H9 (cell line): ENCODE data around the gene MTA1. TPM values are rescaled to one million over a fixed set of nuclear protein-coding genes. Genes with fewer than 3 reads are reported as not detected.

Experiments used
- DNase-seq: peaks from one replicate; pipeline ENCODE4 v3.0.0-alpha.2; 2017
- H2AFZ ChIP-seq: one replicate; pipeline ENCODE4 v1.6.1; 2013; ENCODE audit warnings: mild to moderate bottlenecking, low read length, control low read depth, moderate library complexity
- H2AK5ac ChIP-seq: 2 replicates; pipeline ENCODE4 v1.6.1; 2013; ENCODE audit warnings: low read length, control low read depth, mixed read lengths; ENCODE audit not compliant: insufficient read length
- H2BK120ac ChIP-seq: one replicate; pipeline ENCODE4 v1.6.1; 2013; ENCODE audit warnings: low read depth, mild to moderate bottlenecking, low read length, control low read depth, inconsistent platforms; ENCODE audit not compliant: poor library complexity, severe bottlenecking
- H2BK12ac ChIP-seq: 2 replicates; pipeline ENCODE4 v1.6.1; 2013; ENCODE audit warnings: low read length, control low read depth, mixed read lengths, low read depth; ENCODE audit not compliant: insufficient read length
- H2BK15ac ChIP-seq: 2 replicates; pipeline ENCODE4 v1.6.1; 2013; ENCODE audit warnings: low read depth, low read length, control low read depth
- H2BK20ac ChIP-seq: one replicate; pipeline ENCODE4 v1.6.1; 2013; ENCODE audit warnings: low read depth, mild to moderate bottlenecking, low read length, control low read depth, inconsistent platforms; ENCODE audit not compliant: poor library complexity, severe bottlenecking
- H2BK5ac ChIP-seq: 2 replicates; pipeline ENCODE4 v1.6.1; 2013; ENCODE audit warnings: low read length, control low read depth, mixed read lengths; ENCODE audit not compliant: insufficient read length
- H3K14ac ChIP-seq: 2 replicates; pipeline ENCODE4 v1.6.1; 2013; ENCODE audit warnings: low read length, control low read depth; ENCODE audit not compliant: insufficient read depth
- H3K18ac ChIP-seq: 2 replicates; pipeline ENCODE4 v1.6.1; 2013; ENCODE audit warnings: low read depth, mild to moderate bottlenecking, mixed read lengths, low read length, control low read depth; ENCODE audit not compliant: insufficient read length
- H3K23ac ChIP-seq: 2 replicates; pipeline ENCODE4 v1.6.1; 2013; ENCODE audit warnings: low read length, control low read depth, mixed read lengths, low read depth; ENCODE audit not compliant: insufficient read length
- H3K23me2 ChIP-seq: 2 replicates; pipeline ENCODE4 v1.6.1; 2013; ENCODE audit warnings: low read depth, mild to moderate bottlenecking, mixed read lengths, low read length, control low read depth; ENCODE audit not compliant: insufficient read length, poor library complexity, severe bottlenecking
- H3K27ac ChIP-seq: 2 replicates; pipeline ENCODE4 v1.5.1; 2013; ENCODE audit warnings: low read length, control low read depth, mixed read lengths, low read depth; ENCODE audit not compliant: insufficient read length
- H3K27me3 ChIP-seq: 2 replicates; pipeline ENCODE4 v1.6.1; 2013; ENCODE audit warnings: low read length, control low read depth, inconsistent platforms; ENCODE audit not compliant: insufficient read depth
- H3K4ac ChIP-seq: 2 replicates; pipeline ENCODE4 v1.6.1; 2013; ENCODE audit warnings: low read depth, mild to moderate bottlenecking, control low read depth, inconsistent platforms, low read length, moderate library complexity
- H3K4me1 ChIP-seq: 2 replicates; pipeline ENCODE4 v1.6.1; 2013; ENCODE audit warnings: low read length, control low read depth, inconsistent platforms; ENCODE audit not compliant: insufficient read depth
- H3K4me2 ChIP-seq: 2 replicates; pipeline ENCODE4 v1.6.1; 2013; ENCODE audit warnings: low read length, control low read depth, mixed read lengths; ENCODE audit not compliant: insufficient read length, insufficient read depth
- H3K56ac ChIP-seq: 2 replicates; pipeline ENCODE4 v1.6.1; 2013; ENCODE audit warnings: low read depth, mild to moderate bottlenecking, mixed read lengths, low read length, control low read depth; ENCODE audit not compliant: insufficient read length
- H3K79me1 ChIP-seq: 2 replicates; pipeline ENCODE4 v1.6.1; 2013; ENCODE audit warnings: low read depth, mild to moderate bottlenecking, moderate library complexity, low read length, control low read depth, inconsistent platforms; ENCODE audit not compliant: insufficient read depth, poor library complexity, severe bottlenecking
- H3K79me2 ChIP-seq: 2 replicates; pipeline ENCODE4 v1.6.1; 2013; ENCODE audit warnings: low read length, control low read depth, inconsistent platforms; ENCODE audit not compliant: insufficient read depth
- H3K9ac ChIP-seq: 2 replicates; pipeline ENCODE4 v1.6.1; 2013; ENCODE audit warnings: low read length, control low read depth, mixed read lengths; ENCODE audit not compliant: insufficient read length; ENCODE audit errors: extremely low read depth
- H3K9me3 ChIP-seq: one replicate; pipeline ENCODE4 v1.6.1; 2013; ENCODE audit warnings: low read depth, low read length, inconsistent platforms; ENCODE audit not compliant: control insufficient read depth
- H3T11ph ChIP-seq: one replicate; pipeline ENCODE4 v1.6.1; 2013; ENCODE audit warnings: mild to moderate bottlenecking, low read length, control low read depth, inconsistent platforms
- H4K20me1 ChIP-seq: one replicate; pipeline ENCODE4 v1.6.1; 2013; ENCODE audit not compliant: control insufficient read depth, insufficient read length, insufficient read depth
- H4K5ac ChIP-seq: 2 replicates; pipeline ENCODE4 v1.6.1; 2013; ENCODE audit warnings: low read depth, mild to moderate bottlenecking, mixed read lengths, low read length, control low read depth; ENCODE audit not compliant: insufficient read length
- H4K8ac ChIP-seq: replicated peaks from 2 replicates; pipeline ENCODE4 v1.6.1; 2013; ENCODE audit warnings: low read length, control low read depth, mixed read lengths, low read depth; ENCODE audit not compliant: insufficient read length
- H4K91ac ChIP-seq: 2 replicates; pipeline ENCODE4 v1.6.1; 2013; ENCODE audit warnings: low read depth, mild to moderate bottlenecking, moderate library complexity, mixed read lengths, low read length, control low read depth; ENCODE audit not compliant: insufficient read length
- H3K27ac Mint-ChIP-seq, 3 experiments: 2 replicates in 2 of 3; 3 replicates in 1 of 3; pipeline ENCODE4 v1.8.0; 2020 to 2021; ENCODE audit warnings: mixed read lengths in 3 of 3, mild to moderate bottlenecking in 1 of 3, moderate library complexity in 1 of 3
- H3K27me3 Mint-ChIP-seq: 2 replicates; pipeline ENCODE4 v1.8.0; 2021; ENCODE audit warnings: low read depth, mild to moderate bottlenecking, moderate library complexity, mixed read lengths
- H3K36me3 Mint-ChIP-seq, 3 experiments: 2 replicates in 2 of 3; 3 replicates in 1 of 3; pipeline ENCODE4 v1.8.0; 2020 to 2021; ENCODE audit warnings: low read depth in 3 of 3, mixed read lengths in 3 of 3; ENCODE audit not compliant: insufficient read depth in 1 of 3
- H3K4me1 Mint-ChIP-seq, 2 experiments: 2 replicates each; pipeline ENCODE4 v1.8.0; 2020; ENCODE audit warnings: mixed read lengths in 2 of 2
- H3K4me3 Mint-ChIP-seq, 2 experiments: 2 replicates in 1 of 2; 3 replicates in 1 of 2; pipeline ENCODE4 v1.8.0; 2020 to 2021; ENCODE audit warnings: mild to moderate bottlenecking in 2 of 2, mixed read lengths in 2 of 2, moderate library complexity in 1 of 2
- H3K9me3 Mint-ChIP-seq, 2 experiments: 2 replicates in 1 of 2; 3 replicates in 1 of 2; pipeline ENCODE4 v1.8.0; 2020; ENCODE audit warnings: mild to moderate bottlenecking in 2 of 2, mixed read lengths in 2 of 2, moderate library complexity in 1 of 2
- WGBS: extraction: QIAGEN DNeasy Blood & Tissue Kit; methylation state at CpG from one replicate; pipeline ENCODE4 v1.1.7; 2013; ENCODE audit warnings: missing lambda C conversion rate, low lambda C conversion rate, mixed read lengths; ENCODE audit not compliant: insufficient read length; ENCODE audit errors: extremely low coverage; 5-methylcytosine and 5-hydroxymethylcytosine counted together
- total RNA-seq: library from RNA; stranded (reverse); gene quantifications from 2 replicates; pipeline ENCODE4 v1.2.1, GENCODE V29; 2021
- TF ChIP-seq, protein P1 (sequence below): fragments of 200-600 bp; sonication (generic); conservative IDR thresholded peaks from 3 replicates; pipeline ENCODE4 v1.8.0; 2021; ENCODE audit warnings: antibody characterized with exemption, mild to moderate bottlenecking

The MTA1 gene
- total RNA-seq, 1 experiment from 2014 or later = 230 TPM

DNA sequence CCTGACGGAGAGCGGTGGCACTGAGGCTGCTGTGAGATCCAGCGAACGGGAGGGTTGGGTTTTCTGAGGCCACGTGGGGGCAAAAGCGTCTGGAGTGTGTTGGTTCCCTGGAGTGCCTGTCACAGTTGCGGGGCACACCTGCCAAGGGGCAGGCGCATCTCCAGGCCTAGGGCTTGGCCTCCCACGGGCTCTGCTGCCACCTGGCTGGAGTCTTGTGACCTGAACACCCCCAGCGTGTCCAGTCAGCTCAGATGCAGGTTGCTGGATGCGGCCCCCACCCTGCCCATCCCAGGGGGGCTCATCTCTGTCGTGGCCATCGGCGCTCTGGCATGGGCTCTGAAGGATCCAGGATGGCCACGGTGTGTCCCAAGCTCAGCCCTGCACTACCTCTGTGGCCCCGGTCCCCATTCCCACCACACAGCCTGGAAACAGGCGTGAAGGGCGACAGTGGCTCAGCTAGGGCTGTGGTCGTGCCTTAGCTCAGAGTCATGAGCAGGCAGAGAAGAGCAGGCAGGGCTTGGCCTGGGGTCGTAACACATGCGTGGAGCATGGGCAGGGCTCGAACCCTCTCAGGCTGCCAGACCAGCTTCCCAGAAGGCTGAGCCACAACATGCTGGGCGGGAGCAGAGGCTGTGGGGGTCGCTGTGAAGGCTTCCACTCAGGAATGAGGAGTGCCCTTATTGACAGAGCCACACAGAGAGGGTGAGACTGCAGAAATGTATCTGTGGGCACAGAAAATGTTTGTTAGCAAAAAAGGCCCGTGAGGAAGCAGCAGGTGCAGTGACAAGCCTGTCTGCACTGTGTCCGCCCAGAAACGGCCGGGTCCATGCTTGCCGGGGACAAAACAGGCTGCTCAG, 31.5 kb downstream of the MTA1 start:
- H3K4me2 ChIP-seq = no peak overlapping the region
- H2BK120ac ChIP-seq = no peak overlapping the region
- DNase-seq = no peak
- no peak overlapping the region for H3K27ac ChIP-seq
- no peaks in the 10 kb centered on the region for H4K20me1 ChIP-seq
- H3K9me3 ChIP-seq = no peaks in the 10 kb centered on the region
- H2BK5ac ChIP-seq = no peak overlapping the region
- H3K4ac ChIP-seq = no peak overlapping the region
- H3K9ac ChIP-seq = no peak overlapping the region
- no peaks in the 10 kb centered on the region for H3K27me3 ChIP-seq
- TF ChIP-seq, protein P1, sequence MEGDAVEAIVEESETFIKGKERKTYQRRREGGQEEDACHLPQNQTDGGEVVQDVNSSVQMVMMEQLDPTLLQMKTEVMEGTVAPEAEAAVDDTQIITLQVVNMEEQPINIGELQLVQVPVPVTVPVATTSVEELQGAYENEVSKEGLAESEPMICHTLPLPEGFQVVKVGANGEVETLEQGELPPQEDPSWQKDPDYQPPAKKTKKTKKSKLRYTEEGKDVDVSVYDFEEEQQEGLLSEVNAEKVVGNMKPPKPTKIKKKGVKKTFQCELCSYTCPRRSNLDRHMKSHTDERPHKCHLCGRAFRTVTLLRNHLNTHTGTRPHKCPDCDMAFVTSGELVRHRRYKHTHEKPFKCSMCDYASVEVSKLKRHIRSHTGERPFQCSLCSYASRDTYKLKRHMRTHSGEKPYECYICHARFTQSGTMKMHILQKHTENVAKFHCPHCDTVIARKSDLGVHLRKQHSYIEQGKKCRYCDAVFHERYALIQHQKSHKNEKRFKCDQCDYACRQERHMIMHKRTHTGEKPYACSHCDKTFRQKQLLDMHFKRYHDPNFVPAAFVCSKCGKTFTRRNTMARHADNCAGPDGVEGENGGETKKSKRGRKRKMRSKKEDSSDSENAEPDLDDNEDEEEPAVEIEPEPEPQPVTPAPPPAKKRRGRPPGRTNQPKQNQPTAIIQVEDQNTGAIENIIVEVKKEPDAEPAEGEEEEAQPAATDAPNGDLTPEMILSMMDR = no peak
- H3K4me1 Mint-ChIP-seq = no peaks in the 10 kb centered on the region
- no peak overlapping the region for H3K27ac Mint-ChIP-seq
- no peak overlapping the region for H2BK12ac ChIP-seq
- no peak overlapping the region for H4K91ac ChIP-seq
- no peak overlapping the region for H3K23ac ChIP-seq
- H3K18ac ChIP-seq = no peak overlapping the region
- H4K8ac ChIP-seq = no peak overlapping the region
- H4K5ac ChIP-seq = no peak overlapping the region
- no peaks in the 10 kb centered on the region; a peak in 1 of 5 replicates for H3K9me3 Mint-ChIP-seq
- no peak overlapping the region for H3K4me3 Mint-ChIP-seq
- H3K4me1 ChIP-seq = no peaks in the 10 kb centered on the region
- H3K27me3 Mint-ChIP-seq = no peaks in the 10 kb centered on the region
- H3K79me2 ChIP-seq = no peaks in the 10 kb centered on the region
- no peak overlapping the region for H3K56ac ChIP-seq
- no peak overlapping the region for H2AFZ ChIP-seq
- no peaks in the 10 kb centered on the region for H3K23me2 ChIP-seq
- H3K14ac ChIP-seq = no peak overlapping the region
- no peak overlapping the region for H2BK15ac ChIP-seq
- H3K36me3 Mint-ChIP-seq = peaks cover 22 to 62% (median 57%) of the 10 kb centered on the region in 3 experiments; a peak in 6 of 7 replicates
- no peaks in the 10 kb centered on the region for H3K79me1 ChIP-seq
- H3T11ph ChIP-seq = no peak overlapping the region
- no peak overlapping the region for H2BK20ac ChIP-seq
- WGBS = no CpG with 5 or more reads among the region's 29 CpGs
- no peak overlapping the region for H2AK5ac ChIP-seq
